Measurements from ENCODE around the gene GZMM.

- TF ChIP-seq, protein P1, sequence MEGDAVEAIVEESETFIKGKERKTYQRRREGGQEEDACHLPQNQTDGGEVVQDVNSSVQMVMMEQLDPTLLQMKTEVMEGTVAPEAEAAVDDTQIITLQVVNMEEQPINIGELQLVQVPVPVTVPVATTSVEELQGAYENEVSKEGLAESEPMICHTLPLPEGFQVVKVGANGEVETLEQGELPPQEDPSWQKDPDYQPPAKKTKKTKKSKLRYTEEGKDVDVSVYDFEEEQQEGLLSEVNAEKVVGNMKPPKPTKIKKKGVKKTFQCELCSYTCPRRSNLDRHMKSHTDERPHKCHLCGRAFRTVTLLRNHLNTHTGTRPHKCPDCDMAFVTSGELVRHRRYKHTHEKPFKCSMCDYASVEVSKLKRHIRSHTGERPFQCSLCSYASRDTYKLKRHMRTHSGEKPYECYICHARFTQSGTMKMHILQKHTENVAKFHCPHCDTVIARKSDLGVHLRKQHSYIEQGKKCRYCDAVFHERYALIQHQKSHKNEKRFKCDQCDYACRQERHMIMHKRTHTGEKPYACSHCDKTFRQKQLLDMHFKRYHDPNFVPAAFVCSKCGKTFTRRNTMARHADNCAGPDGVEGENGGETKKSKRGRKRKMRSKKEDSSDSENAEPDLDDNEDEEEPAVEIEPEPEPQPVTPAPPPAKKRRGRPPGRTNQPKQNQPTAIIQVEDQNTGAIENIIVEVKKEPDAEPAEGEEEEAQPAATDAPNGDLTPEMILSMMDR (IDR thresholded peaks at IDR 0.05), result no peak
- no peak for TF ChIP-seq EP300 (IDR thresholded peaks at IDR 0.05)
Measured at GRCh38 chr19:508204-509150, 35.4 kb upstream of the GZMM start.
